Endothelial cell of umbilical vein (primary cell): ENCODE measurements around the gene SLC22A15.

Experiments
- EZH2 ChIP-seq: IDR thresholded peaks from 2 replicates; pipeline ENCODE4 v1.6.1; 2012; ENCODE audit warnings: borderline replicate concordance, low read depth, mild to moderate bottlenecking, moderate library complexity, low read length, inconsistent platforms; ENCODE audit not compliant: severe bottlenecking
- MAX ChIP-seq: IDR thresholded peaks from 2 replicates; pipeline ENCODE4 v1.6.1; 2011; ENCODE audit not compliant: insufficient read depth, insufficient read length
- POLR2A ChIP-seq: IDR thresholded peaks from 2 replicates; pipeline ENCODE4 v1.6.1; 2012; ENCODE audit warnings: low read depth, mild to moderate bottlenecking, control low read depth, low read length
- TF ChIP-seq, protein P1 (sequence below), 2 donors: IDR thresholded peaks; 1 replicate in 1 of 2; 2 replicates in 1 of 2; pipeline ENCODE4 v1.5.1; 2011; ENCODE audit warnings: low read length in 2 of 2, mild to moderate bottlenecking in 2 of 2, moderate library complexity in 2 of 2, control low read depth in 1 of 2, inconsistent platforms in 1 of 2, low read depth in 1 of 2; ENCODE audit not compliant: insufficient read depth in 1 of 2; ENCODE audit errors: extremely low read depth in 1 of 2

DNA sequence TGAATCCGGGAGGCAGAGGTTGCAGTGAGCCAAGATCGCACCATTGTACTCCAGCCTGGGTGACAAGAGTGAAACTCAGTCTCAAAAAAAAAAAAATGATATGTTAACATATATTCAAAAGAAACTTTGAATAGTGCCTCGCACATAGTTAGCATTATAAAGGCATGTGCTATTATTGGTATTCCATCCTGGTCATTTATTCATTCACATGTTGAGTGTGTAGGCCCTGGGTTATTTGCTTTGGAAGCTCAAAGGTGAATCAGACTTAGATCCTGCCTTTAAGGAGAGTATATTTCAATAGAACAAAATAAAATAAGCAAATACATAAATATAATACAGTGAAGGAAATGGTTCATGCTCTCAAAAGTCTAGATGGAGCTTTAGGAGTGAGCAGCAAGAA lies 13.4 kb downstream of the SLC22A15 start:
- TF ChIP-seq, protein P1, sequence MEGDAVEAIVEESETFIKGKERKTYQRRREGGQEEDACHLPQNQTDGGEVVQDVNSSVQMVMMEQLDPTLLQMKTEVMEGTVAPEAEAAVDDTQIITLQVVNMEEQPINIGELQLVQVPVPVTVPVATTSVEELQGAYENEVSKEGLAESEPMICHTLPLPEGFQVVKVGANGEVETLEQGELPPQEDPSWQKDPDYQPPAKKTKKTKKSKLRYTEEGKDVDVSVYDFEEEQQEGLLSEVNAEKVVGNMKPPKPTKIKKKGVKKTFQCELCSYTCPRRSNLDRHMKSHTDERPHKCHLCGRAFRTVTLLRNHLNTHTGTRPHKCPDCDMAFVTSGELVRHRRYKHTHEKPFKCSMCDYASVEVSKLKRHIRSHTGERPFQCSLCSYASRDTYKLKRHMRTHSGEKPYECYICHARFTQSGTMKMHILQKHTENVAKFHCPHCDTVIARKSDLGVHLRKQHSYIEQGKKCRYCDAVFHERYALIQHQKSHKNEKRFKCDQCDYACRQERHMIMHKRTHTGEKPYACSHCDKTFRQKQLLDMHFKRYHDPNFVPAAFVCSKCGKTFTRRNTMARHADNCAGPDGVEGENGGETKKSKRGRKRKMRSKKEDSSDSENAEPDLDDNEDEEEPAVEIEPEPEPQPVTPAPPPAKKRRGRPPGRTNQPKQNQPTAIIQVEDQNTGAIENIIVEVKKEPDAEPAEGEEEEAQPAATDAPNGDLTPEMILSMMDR (IDR thresholded peaks at IDR 0.05; ENCODE audit: extremely low read depth in 1 of 2, insufficient read depth in 1 of 2, low read depth in 1 of 2, low read length in 2 of 2) = no peak
- no peak for TF ChIP-seq MAX
- TF ChIP-seq POLR2A = no peak
- TF ChIP-seq EZH2 = no peak
